WERI-Rb-1 (cell line): ENCODE measurements around the gene PLXND1.
A peak's percentile ranks its signal among the peaks of the same experiment; 100 is the strongest.

Source experiments
- DNase-seq: peaks from one replicate; pipeline ENCODE4 v3.0.0-alpha.2; 2020
- H3K27ac ChIP-seq: fragments of 250-450 bp; sonication (Bioruptor Pico); 2 replicates; pipeline ENCODE4 v1.5.1; 2020; ENCODE audit warnings: mild to moderate bottlenecking, moderate library complexity
- H3K27me3 ChIP-seq: fragments of 250-450 bp; sonication (Bioruptor Pico); 2 replicates; pipeline ENCODE4 v1.5.1; 2021; ENCODE audit warnings: mild to moderate bottlenecking, low read depth, moderate library complexity; ENCODE audit not compliant: insufficient read depth, severe bottlenecking
- H3K36me3 ChIP-seq: fragments of 250-450 bp; sonication (Bioruptor Pico); 2 replicates; pipeline ENCODE4 v1.5.1; 2020; ENCODE audit warnings: mild to moderate bottlenecking, moderate library complexity
- H3K4me3 ChIP-seq: 2 replicates; pipeline ENCODE4 v1.5.1; 2011; ENCODE audit warnings: low read depth, mild to moderate bottlenecking, control low read depth, low read length
- H3K9me3 ChIP-seq: fragments of 250-450 bp; sonication (Bioruptor Pico); 2 replicates; pipeline ENCODE4 v1.5.1; 2021; ENCODE audit warnings: mild to moderate bottlenecking, moderate library complexity; ENCODE audit not compliant: severe bottlenecking
- TF ChIP-seq, protein P1 (sequence below): IDR thresholded peaks from 2 replicates; pipeline ENCODE4 v1.5.1; 2011; ENCODE audit warnings: low read depth, mild to moderate bottlenecking, control low read depth, inconsistent platforms, low read length

Gene PLXND1

DNA sequence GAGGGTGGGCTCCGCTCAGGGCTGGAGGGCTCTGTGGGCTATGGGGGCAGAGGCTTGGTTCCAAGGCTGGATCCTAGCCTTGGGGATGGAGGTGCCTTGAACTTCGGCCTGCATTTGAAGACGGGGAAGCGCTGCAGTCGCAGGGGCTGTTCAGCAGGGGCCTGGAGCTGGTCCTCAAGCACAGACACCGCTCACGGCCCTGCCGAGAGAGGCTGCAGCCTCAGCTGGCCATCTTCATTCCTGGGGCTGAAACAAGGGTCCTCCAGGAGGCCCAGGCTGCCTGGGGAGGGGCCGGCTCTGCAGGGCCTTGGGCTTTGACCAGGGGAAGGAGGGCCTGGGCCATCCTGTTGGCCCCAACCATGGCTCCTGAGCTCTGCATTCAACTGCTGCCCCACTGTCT, 25.6 kb upstream of the PLXND1 start:
- Histone ChIP-seq H3K27me3 (no peaks in the 10 kb centered on the region), H3K9me3 (peaks cover 4% of the 10 kb centered on the region), H3K4me3 (no peak overlapping the region), H3K27ac (no peak overlapping the region), H3K36me3 (no peaks in the 10 kb centered on the region)
- TF ChIP-seq, protein P1, sequence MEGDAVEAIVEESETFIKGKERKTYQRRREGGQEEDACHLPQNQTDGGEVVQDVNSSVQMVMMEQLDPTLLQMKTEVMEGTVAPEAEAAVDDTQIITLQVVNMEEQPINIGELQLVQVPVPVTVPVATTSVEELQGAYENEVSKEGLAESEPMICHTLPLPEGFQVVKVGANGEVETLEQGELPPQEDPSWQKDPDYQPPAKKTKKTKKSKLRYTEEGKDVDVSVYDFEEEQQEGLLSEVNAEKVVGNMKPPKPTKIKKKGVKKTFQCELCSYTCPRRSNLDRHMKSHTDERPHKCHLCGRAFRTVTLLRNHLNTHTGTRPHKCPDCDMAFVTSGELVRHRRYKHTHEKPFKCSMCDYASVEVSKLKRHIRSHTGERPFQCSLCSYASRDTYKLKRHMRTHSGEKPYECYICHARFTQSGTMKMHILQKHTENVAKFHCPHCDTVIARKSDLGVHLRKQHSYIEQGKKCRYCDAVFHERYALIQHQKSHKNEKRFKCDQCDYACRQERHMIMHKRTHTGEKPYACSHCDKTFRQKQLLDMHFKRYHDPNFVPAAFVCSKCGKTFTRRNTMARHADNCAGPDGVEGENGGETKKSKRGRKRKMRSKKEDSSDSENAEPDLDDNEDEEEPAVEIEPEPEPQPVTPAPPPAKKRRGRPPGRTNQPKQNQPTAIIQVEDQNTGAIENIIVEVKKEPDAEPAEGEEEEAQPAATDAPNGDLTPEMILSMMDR: no peak
- no peak for DNase-seq

DNA sequence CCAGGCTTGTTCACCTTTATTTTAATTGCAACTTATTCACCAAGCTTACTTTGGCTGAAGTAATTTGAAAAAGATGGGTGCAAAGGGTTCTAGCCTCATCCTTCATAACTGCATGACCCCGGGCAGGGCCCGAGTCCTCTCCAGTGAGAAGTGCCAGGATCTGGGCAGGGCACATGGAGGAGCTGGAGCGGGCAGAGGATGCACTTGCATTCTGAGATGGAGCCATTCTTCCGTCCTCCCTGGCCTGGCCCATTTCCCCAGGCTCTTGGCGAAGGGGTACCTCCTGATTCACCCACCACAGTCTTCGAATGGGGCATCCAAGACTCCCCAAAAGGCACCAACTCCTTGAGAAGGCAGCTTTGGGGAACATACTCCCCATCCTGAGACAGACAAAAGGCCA, 22.5 kb upstream of the PLXND1 start:
- H3K36me3 ChIP-seq: no peaks in the 10 kb centered on the region
- no peak for DNase-seq
- H3K27me3 ChIP-seq: no peaks in the 10 kb centered on the region
- no peak overlapping the region for H3K4me3 ChIP-seq
- H3K9me3 ChIP-seq: no peaks in the 10 kb centered on the region
- no peak overlapping the region for H3K27ac ChIP-seq
- TF ChIP-seq, protein P1: no peak

DNA sequence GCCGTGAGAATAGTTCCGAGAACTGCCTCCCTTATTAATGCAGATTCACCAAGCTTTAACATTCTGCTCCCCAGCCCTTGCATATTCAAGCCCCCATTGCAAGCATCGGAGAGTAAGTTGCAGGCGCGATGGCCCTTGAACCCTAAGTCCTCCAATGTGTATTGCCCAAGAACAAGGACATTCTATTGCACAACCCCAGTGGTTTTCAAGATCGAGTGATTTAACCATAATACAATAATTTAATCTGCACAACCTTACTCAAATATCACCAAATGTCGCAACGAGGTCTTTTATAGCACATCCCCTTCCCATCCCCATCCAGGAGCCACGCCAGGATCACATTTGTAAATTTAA, 21.7 kb upstream of the PLXND1 start:
- no peak for DNase-seq
- no peaks in the 10 kb centered on the region for H3K27me3 ChIP-seq
- H3K36me3 ChIP-seq: no peaks in the 10 kb centered on the region
- H3K27ac ChIP-seq: no peak overlapping the region
- H3K9me3 ChIP-seq: no peaks in the 10 kb centered on the region
- TF ChIP-seq, protein P1: no peak
- H3K4me3 ChIP-seq: peak overlapping the region; percentile 61

DNA sequence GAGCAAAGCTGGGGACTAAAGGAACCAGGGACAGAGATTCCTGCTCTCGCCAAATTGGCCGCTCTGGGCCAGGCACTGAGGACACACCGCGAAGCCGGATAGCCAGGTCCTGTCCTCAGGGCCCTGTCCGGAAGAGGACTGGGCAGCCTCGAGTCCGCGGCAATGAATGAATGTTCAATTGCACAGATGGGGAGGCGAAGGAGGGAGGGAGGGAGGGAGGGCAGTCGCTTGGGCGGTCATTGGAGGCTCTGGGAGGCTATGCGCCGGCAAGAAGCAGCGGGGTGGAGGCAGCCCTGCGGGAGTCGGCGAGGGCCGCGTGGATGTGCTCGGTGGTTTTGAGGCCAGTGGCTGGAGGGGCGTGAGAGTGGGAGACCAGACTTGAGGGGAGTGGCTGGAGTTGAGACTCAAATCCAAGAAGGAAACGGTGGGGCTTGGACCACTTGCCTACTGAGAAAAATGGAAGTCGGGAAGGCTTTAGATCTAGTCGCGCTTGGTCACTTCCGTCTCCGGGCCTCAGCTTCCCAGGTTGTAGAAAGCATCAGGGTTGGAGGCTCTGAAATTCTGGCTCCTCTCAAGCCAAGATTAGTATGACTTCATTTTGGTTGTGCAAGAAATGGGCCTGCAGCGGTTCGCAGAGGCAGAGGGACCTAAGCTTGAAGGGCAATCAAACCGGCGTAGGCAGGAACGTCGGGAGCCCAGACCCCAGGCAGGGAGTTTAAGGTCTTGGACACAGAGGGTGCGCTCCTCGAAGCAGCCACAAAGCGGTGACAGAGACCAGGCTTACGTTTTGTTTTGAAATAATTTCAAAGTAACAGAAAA, 21.1 kb upstream of the PLXND1 start:
- Histone ChIP-seq H3K36me3 (no peaks in the 10 kb centered on the region), H3K27ac (peak overlapping the region; percentile 72), H3K27me3 (no peaks in the 10 kb centered on the region), H3K4me3 (peak overlapping the region; percentile 61), H3K9me3 (no peaks in the 10 kb centered on the region)
- TF ChIP-seq, protein P1: peak; percentile 95
- peak; percentile 76 for DNase-seq

DNA sequence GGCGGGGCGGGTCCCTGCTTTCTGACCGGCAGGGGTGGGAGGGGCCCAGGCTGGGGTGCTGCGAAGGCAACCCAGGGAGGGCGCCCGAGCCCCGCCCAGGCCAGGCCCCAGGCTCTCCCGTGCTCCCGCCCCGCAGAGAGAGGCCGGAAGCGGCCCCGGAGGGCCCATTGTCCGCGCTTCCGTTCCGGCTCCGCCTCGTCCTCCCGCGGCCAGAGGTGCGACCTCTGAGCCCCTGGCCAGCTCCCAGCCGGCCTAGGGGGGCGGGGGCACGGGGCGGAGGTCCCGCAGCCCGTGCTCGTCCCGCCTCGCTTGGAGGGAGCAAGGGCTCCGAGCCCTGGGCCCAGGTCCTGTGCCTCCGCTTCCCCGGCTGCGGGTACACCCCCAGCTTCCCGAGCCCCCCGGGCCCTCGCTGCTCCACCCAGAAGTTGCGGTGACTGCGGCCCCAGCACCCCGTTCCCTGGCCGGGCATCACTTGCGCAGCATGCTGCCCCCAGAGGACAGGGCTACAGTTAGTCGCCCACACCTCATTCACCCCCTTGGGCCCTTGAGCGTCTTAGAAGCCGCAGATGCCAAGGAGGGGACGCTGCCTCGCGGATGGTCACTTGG, 20.4 kb upstream of the PLXND1 start:
- Histone ChIP-seq H3K27ac (peak overlapping the region; percentile 72), H3K9me3 (no peaks in the 10 kb centered on the region), H3K27me3 (no peaks in the 10 kb centered on the region), H3K4me3 (peak overlapping the region; percentile 61), H3K36me3 (no peaks in the 10 kb centered on the region)
- DNase-seq: peak; percentile 84
- TF ChIP-seq, protein P1: no peak
